Measurements from ENCODE around the gene DEFB128.

DEFB128 gene

DNA sequence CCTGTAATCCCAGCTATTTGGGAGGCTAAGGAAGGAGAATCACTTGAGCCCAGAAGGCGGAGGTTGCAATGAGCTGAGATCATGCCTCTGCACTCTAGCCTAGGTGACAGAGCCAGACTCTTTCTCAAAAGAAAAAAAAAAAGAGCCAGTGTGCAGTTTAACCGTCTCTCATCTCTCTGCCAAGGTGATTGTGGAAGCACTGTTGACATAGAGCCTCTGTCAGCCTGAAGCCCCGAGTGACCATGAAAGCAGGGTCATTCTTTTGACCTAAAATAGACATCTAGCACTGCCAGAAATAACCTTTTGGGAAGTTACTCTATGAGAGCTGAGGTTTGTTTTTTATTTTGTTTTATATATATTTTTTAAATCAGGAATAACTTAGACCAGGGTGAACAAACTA is 24.9 kb downstream of the DEFB128 start:
- FAIRE-seq = no peak

DNA sequence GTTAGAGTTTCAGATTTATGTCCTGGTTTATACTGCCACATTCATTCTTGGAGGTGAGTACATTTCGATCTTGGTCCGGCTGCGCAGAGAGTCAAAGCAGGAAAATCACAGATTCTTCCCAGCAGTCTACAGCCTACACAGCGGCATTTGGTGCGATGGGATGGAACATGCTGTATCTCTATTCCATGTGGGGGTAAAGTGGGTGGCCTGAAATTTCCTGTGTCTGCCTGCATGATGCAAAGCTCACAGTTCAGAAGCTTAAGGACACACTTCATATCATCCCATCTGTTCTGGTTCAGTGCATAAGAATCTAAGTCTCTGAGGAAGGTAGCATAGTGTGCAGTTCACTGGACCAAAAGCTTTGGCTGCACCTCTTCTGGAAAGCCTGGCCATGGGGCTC is 32.4 kb downstream of the DEFB128 start, which contains the start of gene DEFB127:
Gene DEFB127 (plus strand): TSS at position 301 of the 400 bp plus-strand sequence. CDS start 91 bp downstream, at position 392.
- FAIRE-seq = no peak

More for the DNA sequence above, 24.9 kb downstream of the DEFB128 start:
- no peak for DNase-seq (ENCODE audit: insufficient read length, low spot score)

DNA sequence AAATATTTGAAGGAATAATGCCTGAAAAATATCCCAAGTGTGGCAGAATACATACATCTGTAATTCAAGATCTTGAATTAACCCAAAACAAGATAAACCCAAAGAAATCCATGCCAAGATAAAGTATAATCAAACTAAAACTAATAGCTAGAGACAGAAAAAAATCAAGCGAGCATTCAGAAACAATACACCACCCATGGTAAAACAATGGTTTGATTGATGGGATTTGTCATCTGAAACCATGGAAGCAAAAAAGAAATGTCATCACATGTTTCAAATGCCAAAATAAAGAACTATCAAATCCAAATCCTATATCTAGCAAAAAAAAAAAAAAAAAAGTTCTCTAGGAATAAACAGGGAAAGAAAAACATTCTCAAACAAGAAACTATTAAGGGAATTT is 37.4 kb downstream of the DEFB128 start:
- FAIRE-seq (no peak), DNase-seq (ENCODE audit: insufficient read length, low spot score) (no peak)

More for the DNA sequence above, 32.4 kb downstream of the DEFB128 start, which contains the start of gene DEFB127:
- no peak for DNase-seq (ENCODE audit: insufficient read length, low spot score)

DNA sequence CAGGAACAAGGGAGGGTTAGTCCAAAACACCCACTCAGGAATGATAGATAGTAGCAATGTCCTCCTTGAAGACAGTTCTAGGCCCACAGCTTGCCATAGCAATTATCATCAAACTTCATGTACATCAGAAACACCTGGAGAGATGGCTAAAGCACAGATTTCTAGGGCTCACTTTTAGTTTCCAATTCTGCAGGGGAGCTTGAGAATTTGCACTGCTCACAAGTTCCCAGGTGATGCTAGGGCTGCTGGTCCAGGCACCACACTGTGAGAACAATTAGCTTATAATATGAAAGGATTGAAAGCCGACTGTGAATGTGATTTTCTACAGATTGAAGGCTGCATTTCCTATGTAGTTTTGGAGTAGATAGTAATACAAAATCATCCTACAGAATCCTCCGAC is 43.6 kb downstream of the DEFB128 start:
- no peak for DNase-seq (ENCODE audit: insufficient read length, low spot score)
- FAIRE-seq = no peak

DNA sequence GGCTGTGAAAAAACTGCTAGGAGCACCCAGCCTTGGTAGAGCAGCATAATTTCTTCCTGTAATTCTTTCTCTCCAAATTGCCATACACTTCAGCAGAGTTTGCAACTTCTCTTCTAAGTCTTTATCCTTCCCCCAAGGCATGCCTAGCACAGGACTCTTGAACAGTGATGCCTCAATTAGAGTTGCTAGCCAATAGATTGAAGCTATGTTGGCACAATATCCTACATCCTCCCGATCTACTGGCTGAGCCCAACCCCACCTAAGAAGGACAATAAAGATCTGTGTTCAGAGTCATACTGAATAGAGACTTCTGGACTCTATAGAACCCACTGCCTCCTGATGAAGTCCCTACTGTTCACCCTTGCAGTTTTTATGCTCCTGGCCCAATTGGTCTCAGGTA is 47.2 kb downstream of the DEFB128 start, which contains the start of gene DEFB126:
Gene DEFB126 (plus strand): TSS at position 301 of the 400 bp plus-strand sequence. CDS start 39 bp downstream, at position 340.
- no peak for FAIRE-seq
- DNase-seq (ENCODE audit: insufficient read length, low spot score) = no peak
